Endothelial cell of umbilical vein (primary cell): Measurements from ENCODE around the gene SDC1. TPM values are rescaled to one million over a fixed set of nuclear protein-coding genes. Genes with fewer than 3 reads are reported as not detected.
A peak's percentile ranks its signal among the peaks of the same experiment; 100 is the strongest.

ENCODE experiments used
- BruUV-seq: library from RNA; stranded (reverse); fragments of 400-500 nt; replicated peaks from 2 replicates; lab custom pipeline; 2021; lab: Mats Ljungman, UMichigan
- CTCF ChIA-PET: fragments of 300-600, 350-600 bp; sonication (Branson Sonifier 250); formaldehyde crosslinking; loops from one replicate; lab custom pipeline; 2021; ENCODE audit warnings: antibody characterized with exemption, inconsistent platforms; lab: Charles Lee
- POLR2A ChIA-PET: fragments of 300-600, 350-600 bp; sonication (Branson Sonifier 250); formaldehyde crosslinking; loops from one replicate; lab custom pipeline; 2021; ENCODE audit warnings: antibody characterized with exemption, inconsistent platforms; lab: Charles Lee
- DNase-seq: peaks from one replicate; pipeline ENCODE4 v3.0.0-alpha.2; 2011; ENCODE audit warnings: low read depth, low spot score
- FAIRE-seq: peaks from 2 replicates; lab custom pipeline; 2011; peaks lifted over from hg19 to GRCh38; lab: Jason Lieb, UNC
- H2AFZ ChIP-seq: 2 replicates; pipeline ENCODE4 v1.6.0; 2012; ENCODE audit warnings: low read depth, low read length, control low read depth, inconsistent platforms
- H3K27ac ChIP-seq: 2 replicates; pipeline ENCODE4 v1.5.1; 2011; ENCODE audit warnings: low read depth, mild to moderate bottlenecking, control low read depth, low read length, moderate library complexity; ENCODE audit not compliant: insufficient read depth
- H3K27me3 ChIP-seq, 2 experiments: 2 replicates each; pipeline versions ENCODE4 v1.6.0 to v1.6.1; 2011; ENCODE audit warnings: low read length in 2 of 2, mixed read lengths in 1 of 2; ENCODE audit not compliant: control insufficient read depth in 2 of 2, insufficient read depth in 2 of 2
- H3K36me3 ChIP-seq, 2 experiments: 2 replicates in 1 of 2; 3 replicates in 1 of 2; pipeline ENCODE4 v1.5.1; 2011; ENCODE audit warnings: low read length in 2 of 2, mild to moderate bottlenecking in 1 of 2, moderate library complexity in 1 of 2; ENCODE audit not compliant: control insufficient read depth in 2 of 2, insufficient read depth in 2 of 2; ENCODE audit errors: extremely low read depth in 1 of 2
- H3K4me1 ChIP-seq: 3 replicates; pipeline ENCODE4 v1.5.1; 2011; ENCODE audit warnings: mild to moderate bottlenecking, low read length; ENCODE audit not compliant: control insufficient read depth, insufficient read depth; ENCODE audit errors: extremely low read depth
- H3K4me2 ChIP-seq: 2 replicates; pipeline ENCODE4 v1.6.1; 2011; ENCODE audit warnings: low read length, control low read depth, mixed read lengths; ENCODE audit not compliant: insufficient read depth
- H3K4me3 ChIP-seq, 3 experiments: fragments of 200-600 bp in 1 of 3; sonication (generic), shearing (Covaris generic) in 1 of 3; replicated peaks in 1 of 3; 2 replicates each; pipeline ENCODE4 v1.5.1; 2011 to 2016; ENCODE audit warnings: control low read depth in 3 of 3, low read length in 3 of 3, mild to moderate bottlenecking in 2 of 3, inconsistent platforms in 1 of 3, low read depth in 1 of 3, moderate library complexity in 1 of 3; ENCODE audit not compliant: insufficient read depth in 1 of 3
- H3K79me2 ChIP-seq: 2 replicates; pipeline ENCODE4 v1.6.0; 2012; ENCODE audit warnings: low read length, inconsistent platforms; ENCODE audit not compliant: control insufficient read depth, insufficient read depth
- H3K9ac ChIP-seq: replicated peaks from 2 replicates; pipeline ENCODE3; 2011; ENCODE audit warnings: low read length, control low read depth; ENCODE audit not compliant: insufficient read depth; ENCODE audit errors: extremely low read depth
- H3K9me1 ChIP-seq: replicated peaks from 3 replicates; pipeline ENCODE4 v1.6.0; 2011; ENCODE audit warnings: mild to moderate bottlenecking, low read length; ENCODE audit not compliant: control insufficient read depth, insufficient read depth; ENCODE audit errors: extremely low read depth
- H3K9me3 ChIP-seq: replicated peaks from 2 replicates; pipeline ENCODE4 v1.5.1; 2012; ENCODE audit warnings: low read length, inconsistent platforms; ENCODE audit not compliant: control insufficient read depth, insufficient read depth
- H4K20me1 ChIP-seq: replicated peaks from 2 replicates; pipeline ENCODE3; 2011; ENCODE audit warnings: mild to moderate bottlenecking, low read length; ENCODE audit not compliant: control insufficient read depth, insufficient read depth; ENCODE audit errors: extremely low read depth
- CTCF ChIP-seq, 2 donors: IDR thresholded peaks; 1 replicate in 1 of 2; 2 replicates in 1 of 2; pipeline ENCODE4 v1.5.1; 2011; ENCODE audit warnings: low read length in 2 of 2, mild to moderate bottlenecking in 2 of 2, moderate library complexity in 2 of 2, control low read depth in 1 of 2, inconsistent platforms in 1 of 2, low read depth in 1 of 2; ENCODE audit not compliant: insufficient read depth in 1 of 2; ENCODE audit errors: extremely low read depth in 1 of 2
- EZH2 ChIP-seq: IDR thresholded peaks from 2 replicates; pipeline ENCODE4 v1.6.1; 2012; ENCODE audit warnings: borderline replicate concordance, low read depth, mild to moderate bottlenecking, moderate library complexity, low read length, inconsistent platforms; ENCODE audit not compliant: severe bottlenecking
- FOS ChIP-seq: IDR thresholded peaks from 2 replicates; pipeline ENCODE4 v1.6.1; 2011; ENCODE audit warnings: mild to moderate bottlenecking, low read length, moderate library complexity, borderline replicate concordance; ENCODE audit not compliant: insufficient read depth
- GATA2 ChIP-seq: IDR thresholded peaks from 2 replicates; pipeline ENCODE4 v1.7.0; 2011; ENCODE audit warnings: low read depth, mild to moderate bottlenecking, moderate library complexity, mixed read lengths, low read length; ENCODE audit not compliant: insufficient read length, insufficient read depth
- JUN ChIP-seq: IDR thresholded peaks from 2 replicates; pipeline ENCODE4 v1.6.1; 2011; ENCODE audit warnings: borderline replicate concordance, low read depth; ENCODE audit not compliant: insufficient read length, insufficient read depth
- MAX ChIP-seq: IDR thresholded peaks from 2 replicates; pipeline ENCODE4 v1.6.1; 2011; ENCODE audit not compliant: insufficient read depth, insufficient read length
- MYC ChIP-seq: IDR thresholded peaks from one replicate; pipeline ENCODE4 v1.6.1; 2011; ENCODE audit warnings: mild to moderate bottlenecking, low read depth, low read length
- POLR2A ChIP-seq: IDR thresholded peaks from 2 replicates; pipeline ENCODE4 v1.6.1; 2012; ENCODE audit warnings: low read depth, mild to moderate bottlenecking, control low read depth, low read length
- POLR2AphosphoS5 ChIP-seq: IDR thresholded peaks from 2 replicates; pipeline ENCODE4 v1.6.1; 2012; ENCODE audit warnings: low read depth, mild to moderate bottlenecking, control low read depth, low read length, moderate library complexity; ENCODE audit not compliant: insufficient read depth
- dilution Hi-C: fragments of 300-500 bp; cut with MboI; formaldehyde crosslinking; loops from one replicate; pipeline ENCODE4 v1.15.0; 2019; ENCODE audit warnings: low sequenced_read_pairs; ENCODE audit not compliant: extremely low pct_ligation_motif_present
- intact Hi-C: fragments of 100-400 bp; cut with micrococcal nuclease; formaldehyde crosslinking; loops from one replicate; pipeline ENCODE4 v1.10.0; 2022
- polyA plus RNA-seq, 4 experiments: library from polyadenylated mRNA; depleted of rRNA in 3 of 4; stranded (reverse) in 3 of 4; unstranded in 1 of 4; fragments of >200 nt; gene quantifications; 2 replicates each; pipeline versions ENCODE4 v1.2.1 to v1.2.3, GENCODE V29; 2011 to 2012; ENCODE audit warnings: missing spikeins in 1 of 4
- total RNA-seq: library from RNA; stranded (reverse); gene quantifications from 2 replicates; pipeline ENCODE4 v1.2.3, GENCODE V29; 2021

SDC1 gene
- total and polyA plus RNA-seq, 2 donors (not counting 3 experiments of a cell fraction or from before 2014, with no cell fraction given), result 3.2 to 4.0 TPM

- DNase-seq, result peak; percentile 36
- H3K9me1 ChIP-seq, result no peaks in the 10 kb centered on the region
- no peak for FAIRE-seq
- peak in 1 of 2 donors; percentile 40 for TF ChIP-seq CTCF (IDR thresholded peaks at IDR 0.05; ENCODE audit: extremely low read depth in 1 of 2, insufficient read depth in 1 of 2, low read depth in 1 of 2, low read length in 2 of 2)
- no peak for TF ChIP-seq FOS
- no peaks in the 10 kb centered on the region for H3K4me1 ChIP-seq
- no peaks in the 10 kb centered on the region for H3K27me3 ChIP-seq
- no peak overlapping the region for H2AFZ ChIP-seq
- POLR2A ChIA-PET, result no interaction called here
- no peaks in the 10 kb centered on the region for H3K36me3 ChIP-seq
- H3K79me2 ChIP-seq, result no peaks in the 10 kb centered on the region
- BruUV-seq, result no TSS peak
- intact Hi-C loops (loop anchor here (1.0 kb wide), 1 partner anchor 56 kb away; no protein-coding TSS in a partner anchor), dilution Hi-C loops (no loop called here)
- H3K9ac ChIP-seq, result no peak overlapping the region
- no peaks in the 10 kb centered on the region for H3K9me3 ChIP-seq
- H3K4me3 ChIP-seq, result no peak overlapping the region
- H3K27ac ChIP-seq, result no peak overlapping the region
- H3K4me2 ChIP-seq, result no peak overlapping the region
- CTCF ChIA-PET, result interaction anchor here (0.6 to 1.8 kb wide), 9 partner anchors 12 to 235 kb away, joined by 3 to 10 read pairs (median 4); no protein-coding TSS in a partner anchor
- H4K20me1 ChIP-seq, result no peaks in the 10 kb centered on the region
Measured at GRCh38 chr2:20190876-20191713, 33.8 kb downstream of the SDC1 start.

- intact Hi-C loops (no loop called here), dilution Hi-C loops (no loop called here)
- Histone ChIP-seq H3K4me3 (no peak overlapping the region), H4K20me1 (no peaks in the 10 kb centered on the region), H2AFZ (no peak overlapping the region), H3K4me2 (no peak overlapping the region), H3K9ac (no peak overlapping the region), H3K27ac (no peak overlapping the region), H3K9me1 (no peaks in the 10 kb centered on the region), H3K36me3 (no peaks in the 10 kb centered on the region), H3K9me3 (no peaks in the 10 kb centered on the region), H3K79me2 (no peaks in the 10 kb centered on the region), H3K4me1 (no peaks in the 10 kb centered on the region), H3K27me3 (no peaks in the 10 kb centered on the region)
- DNase-seq (no peak), FAIRE-seq (no peak)
- ChIA-PET CTCF (interaction anchor here (1.2 to 1.8 kb wide), 3 partner anchors 52 to 55 kb away, joined by 3 to 10 read pairs (median 9); no protein-coding TSS in a partner anchor), POLR2A (no interaction called here)
- BruUV-seq, result no TSS peak
- no peak for TF ChIP-seq MYC
- no peak for TF ChIP-seq MAX
- TF ChIP-seq POLR2A, result no peak
- TF ChIP-seq EZH2, result no peak
- no peak for TF ChIP-seq CTCF (IDR thresholded peaks at IDR 0.05; ENCODE audit: extremely low read depth in 1 of 2, insufficient read depth in 1 of 2, low read depth in 1 of 2, low read length in 2 of 2)
- no peak for TF ChIP-seq POLR2AphosphoS5
- TF ChIP-seq FOS, result no peak
- no peak for TF ChIP-seq JUN
- TF ChIP-seq GATA2, result no peak
Measured at GRCh38 chr2:20190170-20190569, 34.8 kb downstream of the SDC1 start.
